ENCODE results near the gene PNCK.
"Not testable (repeated sequence)": the region's sequence is repeated elsewhere in the genome, so short reads cannot be mapped to it uniquely, and the experiment has no call there.

PNCK gene

GRCh38 chrX:153693216-153694086 lies 19.8 kb upstream of the PNCK start:
- H3K4me1 Mint-ChIP-seq (ENCODE audit: low read depth): no peaks in the 10 kb centered on the region
- DNase-seq: no peak
- peak overlapping the region; percentile 15 for H3K27ac Mint-ChIP-seq
- peaks cover 24% of the 10 kb centered on the region for H3K36me3 Mint-ChIP-seq (ENCODE audit: low read depth)
- peaks cover 43% of the 10 kb centered on the region for H3K27me3 Mint-ChIP-seq
- H3K9me3 Mint-ChIP-seq: no peaks in the 10 kb centered on the region
- H3K4me3 Mint-ChIP-seq: no peak overlapping the region

DNA sequence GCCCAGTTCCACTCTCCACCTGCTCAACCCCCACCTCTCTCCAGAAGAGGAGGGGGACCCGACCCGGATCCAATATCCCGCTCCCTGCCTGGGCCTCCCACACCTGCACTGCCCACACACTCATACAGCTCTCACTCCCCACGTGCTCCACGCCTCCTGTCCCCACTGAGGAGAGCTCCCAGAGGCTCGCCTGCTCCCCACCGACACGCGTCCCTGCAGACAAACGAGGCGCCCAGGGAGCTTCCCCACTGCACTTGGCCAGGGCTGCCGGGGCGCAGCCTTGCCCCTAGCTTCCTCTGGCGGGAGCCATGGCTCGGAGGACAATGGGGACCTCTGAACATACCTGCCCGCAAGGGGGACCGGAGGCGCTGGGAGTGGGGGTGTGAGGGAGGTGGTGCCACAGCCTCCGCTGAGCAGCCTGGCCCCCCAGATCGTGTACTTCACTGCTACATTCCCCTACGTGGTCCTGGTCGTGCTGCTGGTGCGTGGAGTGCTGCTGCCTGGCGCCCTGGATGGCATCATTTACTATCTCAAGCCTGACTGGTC lies 19.1 kb upstream of the PNCK start:
- DNase-seq: no peak
- H3K9me3 Mint-ChIP-seq: no peaks in the 10 kb centered on the region
- H3K36me3 Mint-ChIP-seq (ENCODE audit: low read depth): peaks cover 18% of the 10 kb centered on the region
- H3K27me3 Mint-ChIP-seq: peaks cover 38% of the 10 kb centered on the region
- H3K4me1 Mint-ChIP-seq (ENCODE audit: low read depth): no peaks in the 10 kb centered on the region
- H3K4me3 Mint-ChIP-seq: no peak overlapping the region
- H3K27ac Mint-ChIP-seq: no peak overlapping the region

DNA sequence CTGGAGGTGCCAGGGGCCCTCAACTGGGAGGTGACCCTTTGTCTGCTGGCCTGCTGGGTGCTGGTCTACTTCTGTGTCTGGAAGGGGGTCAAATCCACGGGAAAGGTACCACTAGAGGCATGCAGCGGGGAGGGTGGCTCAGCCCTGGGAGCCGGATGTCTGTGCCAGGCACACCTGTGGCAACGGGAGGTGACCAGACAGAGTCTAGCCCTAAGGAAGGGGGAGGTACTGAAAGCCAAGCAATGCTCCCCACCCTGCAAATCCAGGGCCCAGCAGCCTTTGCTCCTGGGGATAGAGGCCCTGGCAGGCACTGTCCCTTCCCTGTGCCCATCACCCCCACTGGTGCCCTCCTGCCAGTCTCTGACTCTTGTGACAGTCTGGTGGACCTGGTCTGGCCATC lies 18.4 kb upstream of the PNCK start:
- H3K4me3 Mint-ChIP-seq: no peak overlapping the region
- DNase-seq: no peak
- H3K27me3 Mint-ChIP-seq: peaks cover 31% of the 10 kb centered on the region
- H3K27ac Mint-ChIP-seq: no peak overlapping the region
- H3K4me1 Mint-ChIP-seq (ENCODE audit: low read depth): no peaks in the 10 kb centered on the region
- no peaks in the 10 kb centered on the region for H3K9me3 Mint-ChIP-seq
- peaks cover 11% of the 10 kb centered on the region for H3K36me3 Mint-ChIP-seq (ENCODE audit: low read depth)

DNA sequence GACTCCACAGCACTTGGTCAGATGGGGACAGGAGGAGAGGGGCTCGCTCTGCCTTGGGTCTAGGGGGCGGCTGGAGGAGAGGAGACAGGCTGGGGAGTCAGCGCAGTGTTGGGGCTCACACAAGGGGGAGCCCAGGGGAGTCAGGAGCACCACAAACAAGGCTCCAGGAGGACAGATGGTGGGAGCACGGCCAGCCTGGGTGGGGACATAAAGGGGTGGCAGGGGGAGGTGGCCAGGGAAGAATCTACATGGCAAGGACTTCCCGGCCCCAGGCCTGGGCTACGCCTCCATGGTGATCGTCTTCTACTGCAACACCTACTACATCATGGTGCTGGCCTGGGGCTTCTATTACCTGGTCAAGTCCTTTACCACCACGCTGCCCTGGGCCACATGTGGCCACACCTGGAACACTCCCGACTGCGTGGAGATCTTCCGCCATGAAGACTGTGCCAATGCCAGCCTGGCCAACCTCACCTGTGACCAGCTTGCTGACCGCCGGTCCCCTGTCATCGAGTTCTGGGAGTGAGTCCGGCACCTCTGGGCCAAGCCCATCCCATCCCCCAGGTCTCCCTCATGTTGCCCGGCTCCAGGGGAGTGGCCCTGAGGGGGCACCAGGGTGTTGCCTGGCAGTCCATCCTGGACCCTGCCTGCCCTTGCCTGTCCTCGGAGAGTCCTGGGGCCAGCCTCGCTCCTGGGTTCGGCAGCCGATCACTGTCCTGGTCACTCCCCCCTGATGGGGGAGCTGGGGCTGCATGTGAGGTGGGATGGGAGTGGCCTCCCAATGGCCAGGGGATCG lies 17.6 kb upstream of the PNCK start:
- peaks cover 35% of the 10 kb centered on the region for H3K27me3 Mint-ChIP-seq
- H3K36me3 Mint-ChIP-seq (ENCODE audit: low read depth); H3K27ac Mint-ChIP-seq; H3K9me3 Mint-ChIP-seq; H3K4me1 Mint-ChIP-seq (ENCODE audit: low read depth); DNase-seq; H3K4me3 Mint-ChIP-seq: not testable (repeated sequence)

GRCh38 chrX:153690466-153690865 lies 16.9 kb upstream of the PNCK start:
- no peaks in the 10 kb centered on the region for H3K9me3 Mint-ChIP-seq
- no peak overlapping the region for H3K4me3 Mint-ChIP-seq
- H3K27me3 Mint-ChIP-seq: peaks cover 40% of the 10 kb centered on the region
- no peak for DNase-seq
- H3K4me1 Mint-ChIP-seq (ENCODE audit: low read depth): no peaks in the 10 kb centered on the region
- H3K27ac Mint-ChIP-seq: no peak overlapping the region
- H3K36me3 Mint-ChIP-seq (ENCODE audit: low read depth): peaks cover 3% of the 10 kb centered on the region

- H3K27ac Mint-ChIP-seq: no peak overlapping the region
- DNase-seq: no peak
- peaks cover 41% of the 10 kb centered on the region for H3K27me3 Mint-ChIP-seq
- peaks cover 3% of the 10 kb centered on the region for H3K36me3 Mint-ChIP-seq (ENCODE audit: low read depth)
- H3K9me3 Mint-ChIP-seq: no peaks in the 10 kb centered on the region
- H3K4me1 Mint-ChIP-seq (ENCODE audit: low read depth): no peaks in the 10 kb centered on the region
- peak overlapping the region; percentile 6 for H3K4me3 Mint-ChIP-seq
Observed at GRCh38 chrX:153689654-153690465, 16.2 kb upstream of the PNCK start.

DNA sequence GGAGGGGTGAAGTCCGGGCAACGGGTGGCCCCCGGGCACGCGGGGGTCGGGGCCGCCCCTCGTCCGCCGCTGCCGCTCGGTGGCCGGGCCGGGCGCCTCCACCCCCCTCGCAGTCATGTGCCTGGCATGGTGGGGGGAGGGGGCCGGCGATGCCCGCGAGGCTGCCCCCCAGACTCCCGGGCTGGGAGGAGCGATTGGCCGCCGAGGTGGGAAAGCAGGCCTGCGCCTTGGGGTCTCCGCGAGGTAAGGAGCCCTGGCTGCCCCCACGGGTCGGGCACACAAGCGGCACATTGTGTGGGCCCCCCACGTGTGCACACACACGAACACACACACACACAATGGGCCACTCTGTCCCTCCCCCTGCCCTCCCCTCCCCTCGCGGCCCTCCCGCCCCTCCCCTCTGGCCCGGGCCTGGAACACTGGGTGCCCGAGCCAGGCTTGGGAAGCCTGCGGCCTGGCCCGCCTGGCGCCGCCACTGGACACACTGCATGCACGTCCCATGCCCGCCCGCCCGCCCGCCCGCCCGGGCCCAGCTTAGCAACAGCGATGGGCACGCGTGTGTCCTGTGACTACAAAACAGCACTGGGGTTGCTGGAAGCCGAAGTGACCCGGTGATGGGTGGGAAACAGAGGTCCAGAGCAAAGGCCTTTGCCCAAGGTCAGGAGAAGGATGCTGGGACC lies 15.4 kb upstream of the PNCK start:
- H3K9me3 Mint-ChIP-seq: no peaks in the 10 kb centered on the region
- peaks cover 41% of the 10 kb centered on the region for H3K27me3 Mint-ChIP-seq
- no peak overlapping the region for H3K4me3 Mint-ChIP-seq

GRCh38 chrX:153688506-153688905 lies 14.9 kb upstream of the PNCK start:
- no peak for DNase-seq
- Mint-ChIP-seq H3K4me3 (no peak overlapping the region), H3K27me3 (peaks cover 46% of the 10 kb centered on the region), H3K27ac (no peak overlapping the region), H3K9me3 (no peaks in the 10 kb centered on the region), H3K36me3 (ENCODE audit: low read depth) (no peaks in the 10 kb centered on the region), H3K4me1 (ENCODE audit: low read depth) (no peaks in the 10 kb centered on the region)

More for the DNA sequence above, 15.4 kb upstream of the PNCK start:
- H3K27ac Mint-ChIP-seq: no peak overlapping the region
- no peaks in the 10 kb centered on the region for H3K4me1 Mint-ChIP-seq (ENCODE audit: low read depth)
- no peaks in the 10 kb centered on the region for H3K36me3 Mint-ChIP-seq (ENCODE audit: low read depth)
- no peak for DNase-seq

GRCh38 chrX:153688071-153688470 lies 14.5 kb upstream of the PNCK start:
- Mint-ChIP-seq H3K4me1 (ENCODE audit: low read depth) (no peaks in the 10 kb centered on the region), H3K4me3 (no peak overlapping the region), H3K27ac (no peak overlapping the region), H3K36me3 (ENCODE audit: low read depth) (no peaks in the 10 kb centered on the region), H3K27me3 (peaks cover 48% of the 10 kb centered on the region), H3K9me3 (no peaks in the 10 kb centered on the region)
- no peak for DNase-seq

DNA sequence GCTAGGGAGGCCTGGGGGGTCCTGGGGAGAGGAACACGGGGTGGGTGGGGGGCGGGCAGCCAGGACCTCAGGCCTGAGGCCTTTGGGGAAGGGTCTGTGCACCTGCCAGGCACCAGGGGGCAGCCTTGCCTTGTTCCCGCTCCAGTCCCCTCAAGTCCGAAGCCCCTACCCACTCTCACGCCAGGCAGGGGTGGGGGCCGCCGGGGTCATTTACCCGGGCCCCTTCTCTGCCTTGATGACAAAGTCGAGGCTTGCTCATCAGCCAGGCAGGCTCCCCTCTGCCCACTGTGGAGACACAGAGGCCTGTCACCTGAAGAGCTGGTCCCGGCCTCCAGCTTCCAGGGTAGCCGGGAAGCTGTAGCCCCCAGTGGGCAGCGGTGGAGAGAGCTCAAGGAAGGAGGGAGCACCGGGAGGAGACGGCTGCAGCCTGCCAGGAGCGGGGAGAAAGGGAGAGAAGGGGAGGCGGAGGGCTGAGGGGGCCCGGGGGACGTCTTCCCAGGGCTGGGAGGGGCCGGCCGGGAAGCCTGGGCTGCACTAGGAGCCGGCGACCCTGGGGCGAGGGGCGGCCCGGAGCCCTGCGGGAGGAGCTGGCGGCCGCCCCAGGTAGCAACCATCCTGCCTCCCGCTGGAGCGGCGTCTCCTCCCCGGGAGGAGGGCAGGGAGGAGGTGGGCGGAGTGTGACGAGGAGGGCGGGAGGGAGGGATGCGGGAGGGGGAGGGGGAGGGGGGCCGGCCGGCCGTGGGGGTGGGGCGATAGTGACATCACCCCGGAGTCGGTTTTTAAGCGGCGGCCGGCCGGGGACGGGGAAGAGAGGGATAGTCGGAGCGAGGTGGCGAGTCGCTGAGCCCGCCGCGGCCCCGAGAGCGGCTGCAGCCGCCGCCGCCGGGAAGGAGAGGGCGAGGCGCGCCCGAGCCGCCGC lies 13.8 kb upstream of the PNCK start, which contains the start of gene SLC6A8:
SLC6A8 (plus strand) TSS at position 806 of the 919 bp plus-strand sequence. CDS start 649 bp downstream, outside the sequence.
- Mint-ChIP-seq H3K4me3 (peak within 1 kb of the TSS; percentile 67), H3K4me1 (ENCODE audit: low read depth) (no peaks in the 10 kb centered on the region), H3K9me3 (no peaks in the 10 kb centered on the region), H3K36me3 (ENCODE audit: low read depth) (no peaks in the 10 kb centered on the region), H3K27me3 (peaks cover 49% of the 10 kb centered on the region), H3K27ac (no peak within 1 kb of the TSS)
- peak; percentile 59 for DNase-seq

DNA sequence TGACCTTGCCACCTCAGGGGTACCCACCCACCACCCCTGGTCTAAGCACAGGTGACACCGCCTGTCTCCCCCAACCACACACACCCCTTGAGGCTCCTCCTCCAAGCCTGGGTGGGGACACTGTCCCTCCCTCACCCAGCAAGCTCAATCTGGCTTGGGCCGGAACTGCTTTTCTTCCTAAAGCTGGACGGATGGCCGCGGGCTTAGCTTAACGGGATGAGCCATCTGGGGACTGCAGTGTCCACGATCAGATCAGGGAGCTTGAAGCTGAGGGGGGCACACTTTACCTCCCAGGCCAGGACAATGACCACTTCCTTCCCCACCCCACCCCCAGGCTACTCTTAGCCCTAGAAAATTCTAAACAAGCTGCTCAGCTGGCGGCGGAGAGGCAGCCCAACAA lies 13.1 kb upstream of the PNCK start:
- Mint-ChIP-seq H3K36me3 (ENCODE audit: low read depth) (no peaks in the 10 kb centered on the region), H3K9me3 (no peaks in the 10 kb centered on the region), H3K27ac (no peak overlapping the region), H3K27me3 (peaks cover 46% of the 10 kb centered on the region), H3K4me3 (no peak overlapping the region), H3K4me1 (ENCODE audit: low read depth) (no peaks in the 10 kb centered on the region)
- DNase-seq: no peak

DNA sequence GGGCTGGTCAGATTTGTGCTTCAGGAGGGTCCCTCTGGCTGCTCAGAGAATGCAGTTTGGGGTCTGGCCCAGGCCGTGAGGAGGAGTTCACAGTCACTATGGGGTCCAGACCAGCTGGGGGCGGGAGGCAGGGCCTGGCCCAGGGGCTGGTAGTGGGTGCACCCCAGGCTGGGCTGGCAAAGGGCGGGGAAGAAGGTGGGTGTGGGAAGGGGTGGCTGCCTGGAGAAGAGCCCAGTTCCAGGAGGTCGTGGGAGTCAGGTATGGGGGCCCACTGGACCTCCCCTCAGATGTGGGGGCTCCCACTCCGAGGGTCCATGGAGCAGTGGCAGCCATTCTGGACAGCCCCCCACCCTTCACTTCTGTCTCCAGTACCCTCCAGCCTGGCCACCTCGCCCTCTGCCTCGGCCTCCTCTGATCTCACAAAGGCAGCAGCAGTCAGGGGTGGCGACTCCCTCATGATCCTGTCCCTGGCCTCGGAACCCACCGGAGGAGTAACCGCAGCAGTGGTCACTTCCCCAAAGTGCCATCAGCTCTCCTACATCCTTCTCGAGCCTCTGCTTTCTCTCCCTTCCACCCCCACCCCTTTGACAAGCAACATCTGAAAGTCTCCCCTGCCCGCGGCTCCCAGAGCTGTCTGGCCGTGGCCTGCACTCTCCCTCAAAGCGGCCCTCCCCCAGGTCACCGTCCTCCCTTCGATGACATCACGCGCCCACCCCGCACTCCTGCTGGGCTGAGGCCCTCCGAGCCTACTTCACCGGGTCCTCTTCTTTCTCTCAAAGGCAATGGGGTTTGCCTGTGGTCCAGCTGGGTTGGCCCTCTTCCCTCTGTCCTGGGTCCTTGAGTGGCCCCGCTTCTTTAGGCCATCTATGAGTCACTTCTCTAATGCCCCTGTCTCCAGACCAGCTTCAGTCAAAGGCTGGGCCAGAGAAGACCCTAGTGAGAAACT lies 12.4 kb upstream of the PNCK start:
- H3K4me3 Mint-ChIP-seq: no peak overlapping the region
- no peak overlapping the region for H3K27ac Mint-ChIP-seq
- no peaks in the 10 kb centered on the region for H3K4me1 Mint-ChIP-seq (ENCODE audit: low read depth)
- no peaks in the 10 kb centered on the region for H3K9me3 Mint-ChIP-seq
- no peaks in the 10 kb centered on the region for H3K36me3 Mint-ChIP-seq (ENCODE audit: low read depth)
- DNase-seq: no peak
- peaks cover 41% of the 10 kb centered on the region for H3K27me3 Mint-ChIP-seq

Data from activated T-cell treated with anti-CD3 and anti-CD28 coated beads, Interleukin-2, amount 50 U/mL, for 24 hours (primary cell).